Activated effector memory CD4-positive, alpha-beta T cell treated with Interleukin-2 at 50 U/mL for 16 hours (primary cell): ENCODE measurements around the gene SCLY.

ENCODE experiments used
- DNase-seq: peaks from one replicate; pipeline ENCODE4 v3.0.0-alpha.2; 2020

Gene SCLY

DNA sequence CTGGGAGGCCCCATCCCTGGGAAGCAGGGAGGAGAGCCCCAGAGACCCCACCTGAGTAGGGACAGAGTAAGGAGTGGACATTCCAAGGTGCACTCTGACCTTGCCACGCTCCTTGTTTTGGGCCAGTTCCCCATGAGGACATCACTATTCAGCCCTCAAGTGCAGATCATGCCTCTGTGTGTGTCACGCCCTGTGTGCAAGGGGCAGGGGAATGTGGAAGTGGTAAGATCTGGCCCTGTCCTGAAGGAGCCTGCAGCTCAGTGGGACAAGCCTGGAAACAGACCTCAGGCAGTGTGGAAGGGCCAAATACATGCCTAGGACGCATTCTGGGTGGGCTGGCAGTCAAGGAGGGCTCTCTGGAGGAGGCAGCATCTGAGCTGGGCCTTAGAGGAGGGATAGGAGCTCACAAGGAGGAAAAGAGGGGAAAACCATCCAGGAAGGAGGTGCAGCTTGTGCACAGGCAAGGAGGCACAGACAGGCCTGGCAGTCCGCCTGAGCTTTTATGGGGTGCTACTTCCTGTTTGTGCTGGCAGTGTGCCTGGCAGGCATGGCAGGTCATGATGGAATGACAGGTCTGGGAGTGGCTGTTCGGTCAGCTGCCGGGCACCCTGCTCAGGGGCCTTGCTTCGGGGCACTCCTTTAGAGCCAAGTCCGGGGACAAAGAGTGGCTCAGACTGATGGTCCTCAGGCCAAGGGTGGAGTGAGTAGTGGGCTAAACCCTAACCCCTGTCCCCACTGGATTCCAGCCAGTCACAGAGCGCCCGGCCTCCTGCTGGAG lies 80.9 kb downstream of the SCLY start:
- no peak for DNase-seq

DNA sequence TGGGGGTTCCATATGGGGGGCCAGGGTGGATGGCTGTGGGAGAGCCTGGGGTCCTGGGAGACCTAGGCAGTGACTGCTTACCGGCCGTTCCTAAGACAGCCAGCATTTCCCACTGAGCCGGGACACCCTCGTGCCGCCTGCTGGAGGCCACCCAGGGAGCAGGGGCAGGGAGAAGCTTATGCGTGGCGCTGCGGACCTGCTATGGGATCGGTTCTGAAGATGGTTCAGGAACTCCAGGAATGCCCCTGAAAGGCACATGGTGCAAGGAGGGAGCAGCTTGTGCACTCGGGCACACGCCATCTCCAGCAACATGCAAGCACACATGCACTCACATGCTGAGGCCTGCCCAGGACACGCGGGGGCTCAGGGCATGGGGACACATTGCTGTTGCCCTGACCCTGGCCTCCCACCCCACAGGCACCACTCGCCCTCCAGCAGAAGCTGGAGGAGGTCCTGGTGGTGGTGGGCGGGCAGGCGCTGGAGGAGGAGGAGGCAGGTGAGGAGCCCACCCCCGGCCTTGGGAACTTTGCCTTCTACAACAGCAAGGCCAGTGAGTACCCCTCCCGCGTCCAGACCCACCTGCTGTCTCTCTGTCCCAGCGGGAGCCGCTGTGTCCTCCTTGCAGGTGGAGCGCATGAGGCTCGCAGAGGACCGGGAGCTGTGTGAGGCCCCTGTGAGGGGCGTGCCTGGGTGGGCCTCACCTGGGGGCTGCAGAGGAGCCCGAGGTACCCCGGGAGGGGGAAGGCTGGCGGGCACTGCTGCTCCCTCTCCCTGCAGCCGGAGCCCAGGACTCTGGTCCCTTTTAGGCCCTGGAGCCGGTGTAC lies 81.8 kb downstream of the SCLY start:
- no peak for DNase-seq

DNA sequence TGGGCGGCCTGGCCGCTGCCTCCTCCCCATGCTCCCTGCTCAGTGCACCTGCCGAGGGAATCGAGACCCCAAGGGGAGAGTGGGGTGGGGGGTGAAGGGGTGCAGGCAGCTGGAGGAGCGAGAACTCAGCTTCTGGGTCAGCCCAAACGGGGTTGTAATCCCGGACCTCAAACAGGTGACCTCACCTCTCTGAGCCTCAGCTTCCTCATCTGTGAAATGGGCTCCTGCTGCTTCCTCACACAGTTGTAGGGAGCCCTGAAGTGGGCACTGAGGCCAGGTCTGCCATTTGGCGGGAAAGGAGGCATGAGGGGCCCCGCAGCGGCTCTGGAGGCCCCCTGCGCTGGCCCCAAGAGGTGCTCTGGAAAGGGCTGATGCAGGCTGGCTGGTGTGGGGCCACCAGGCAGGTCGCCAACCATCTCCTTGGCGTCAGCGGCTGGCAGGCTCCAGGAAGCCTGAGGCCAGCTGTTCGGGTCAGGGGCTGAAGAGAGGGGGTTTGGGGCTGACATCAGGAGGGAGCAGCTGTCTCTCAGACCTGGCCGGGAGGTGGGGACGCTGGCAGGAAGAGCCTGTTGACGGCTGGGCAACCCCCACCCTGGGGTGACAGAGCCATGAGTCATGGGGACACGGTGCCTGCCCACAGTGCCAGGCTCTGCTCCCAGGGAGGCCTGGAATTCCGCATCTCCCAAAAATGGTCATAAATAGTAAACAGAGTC lies 82.6 kb downstream of the SCLY start:
- no peak for DNase-seq

DNA sequence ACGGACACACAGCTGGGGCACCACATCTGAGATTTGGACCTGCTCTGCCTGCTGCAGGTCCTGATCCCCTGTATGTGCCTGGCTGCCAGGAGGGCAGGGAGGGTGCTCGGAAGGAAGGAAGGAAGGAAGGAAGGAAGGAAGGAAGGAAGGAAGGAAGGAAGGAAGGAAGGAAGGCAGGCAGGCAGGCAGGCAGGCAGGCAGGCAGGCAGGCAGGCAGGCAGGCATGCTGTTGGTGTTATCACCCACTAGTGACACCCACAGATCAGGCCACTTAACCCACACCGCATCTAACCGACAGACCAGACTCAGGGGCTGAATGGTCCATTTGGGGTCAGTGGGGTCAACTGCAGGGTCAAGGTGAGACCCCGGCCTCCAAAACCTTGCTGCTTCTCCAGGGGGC lies 83.5 kb downstream of the SCLY start:
- no peak for DNase-seq

DNA sequence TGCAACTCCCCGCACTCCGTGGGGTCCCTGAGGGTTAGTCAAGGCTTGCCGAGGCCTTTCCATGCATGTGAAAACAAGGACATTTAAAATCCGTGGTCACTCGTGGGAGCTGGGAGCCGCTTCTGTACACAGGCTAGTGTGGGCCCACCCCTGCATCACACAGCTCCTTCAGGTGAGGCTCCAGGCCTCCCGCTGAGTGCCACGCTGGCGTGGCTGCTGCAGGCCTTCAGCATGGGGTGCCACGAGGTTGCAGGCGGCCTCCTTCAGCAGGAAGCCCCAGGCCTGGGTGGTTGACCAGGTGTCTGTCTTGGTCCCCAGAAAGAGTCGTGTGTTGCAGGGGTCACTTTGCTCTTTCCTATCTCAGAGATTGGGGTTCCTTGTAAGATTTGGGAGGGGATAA lies 84.2 kb downstream of the SCLY start:
- DNase-seq, result no peak

DNA sequence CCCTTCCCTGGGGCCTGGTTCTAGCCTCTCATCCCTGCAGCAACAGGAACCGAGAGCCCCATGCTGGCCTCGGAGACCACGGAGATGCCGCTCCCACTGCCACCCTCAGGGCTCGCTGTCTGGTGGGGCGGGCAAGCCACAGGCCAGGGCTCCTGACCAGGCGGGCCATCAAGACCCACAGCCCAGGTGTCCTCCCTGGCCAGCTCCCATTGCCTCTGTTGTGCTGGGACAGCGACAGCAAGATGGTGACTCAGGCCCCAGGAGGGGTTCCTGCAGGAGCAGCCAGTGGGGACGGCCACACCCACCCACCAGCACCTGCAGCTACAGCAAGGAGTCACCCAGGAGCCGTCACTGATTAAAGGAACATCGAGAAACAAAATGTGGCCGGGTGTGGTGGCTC lies 85.0 kb downstream of the SCLY start:
- no peak for DNase-seq

DNA sequence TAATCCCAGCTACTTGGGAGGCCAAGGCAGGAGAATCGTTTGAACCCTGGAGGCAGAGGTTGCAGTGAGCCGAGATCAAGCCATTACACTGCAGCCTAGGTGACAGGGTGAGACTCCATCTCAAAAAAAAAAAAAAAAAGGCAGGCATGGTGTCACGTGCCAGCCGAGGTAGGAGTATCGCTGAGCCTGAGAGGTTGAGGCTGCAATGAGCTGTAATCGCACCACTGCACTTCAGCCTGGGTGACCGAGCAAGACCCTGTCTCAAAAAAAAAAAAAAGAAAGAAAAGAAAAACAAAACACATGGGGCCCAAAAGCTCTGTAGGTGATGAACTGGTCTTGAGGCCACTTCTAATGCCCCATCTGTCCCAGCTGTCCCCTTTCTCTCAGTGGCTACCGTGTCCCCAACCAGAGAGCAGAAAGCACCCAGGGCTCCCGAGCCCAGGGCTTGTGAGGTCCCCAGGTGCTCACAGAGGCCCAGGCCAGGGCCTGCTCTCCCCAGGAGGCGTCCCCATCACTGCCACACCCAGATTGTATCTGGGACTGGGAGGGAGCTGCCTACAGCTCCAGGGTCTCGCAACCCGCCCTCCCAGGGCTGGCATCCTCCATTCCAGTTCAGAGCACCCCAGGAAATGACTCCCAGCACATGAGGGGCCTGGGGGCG lies 86.2 kb downstream of the SCLY start:
- DNase-seq, result no peak

DNA sequence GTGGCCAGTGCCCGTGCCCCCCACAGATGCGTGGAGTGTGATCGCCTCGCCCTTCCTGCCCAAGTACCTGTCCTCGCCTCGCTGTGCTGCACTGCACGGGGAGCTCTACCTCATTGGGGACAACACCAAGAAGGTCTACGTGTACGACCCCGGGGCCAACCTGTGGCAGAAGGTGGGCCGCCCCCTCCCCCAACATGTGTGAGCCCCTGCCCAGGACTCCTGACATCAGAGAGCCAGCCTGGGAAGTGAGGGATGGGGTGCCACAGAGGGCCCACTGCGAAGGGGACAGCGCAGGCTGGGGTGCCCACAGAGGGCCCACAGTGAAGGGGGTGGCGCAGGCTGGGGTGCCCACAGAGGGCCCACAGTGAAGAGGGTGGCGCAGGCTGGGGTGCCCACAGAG lies 88.2 kb downstream of the SCLY start:
- DNase-seq, result no peak
